ENCODE results near the gene RALGDS.
"Not testable (repeated sequence)": the region's sequence is repeated elsewhere in the genome, so short reads cannot be mapped to it uniquely, and the experiment has no call there.

RALGDS gene

DNA sequence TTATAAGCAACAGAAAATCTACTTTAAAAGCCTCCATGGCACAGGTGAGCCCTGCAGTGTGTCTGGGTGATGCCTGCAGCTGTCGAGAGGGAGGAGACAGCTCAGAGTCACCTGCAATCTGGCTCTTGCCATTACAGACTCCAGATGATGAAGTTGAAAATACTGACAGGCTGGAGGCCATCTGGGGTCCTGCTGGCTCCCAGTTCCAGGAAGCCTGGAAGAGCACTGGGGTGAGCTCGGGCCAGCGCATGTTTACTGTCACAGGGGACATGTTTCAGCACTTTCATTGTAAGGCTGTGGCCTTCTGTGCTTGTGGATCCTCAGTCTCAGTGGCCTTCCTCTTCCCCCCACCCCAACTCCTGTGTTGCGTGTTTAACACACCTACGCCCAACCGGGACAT is 30.9 kb downstream of the RALGDS start:
- DNase-seq (ENCODE audit: low read depth): no peak

DNA sequence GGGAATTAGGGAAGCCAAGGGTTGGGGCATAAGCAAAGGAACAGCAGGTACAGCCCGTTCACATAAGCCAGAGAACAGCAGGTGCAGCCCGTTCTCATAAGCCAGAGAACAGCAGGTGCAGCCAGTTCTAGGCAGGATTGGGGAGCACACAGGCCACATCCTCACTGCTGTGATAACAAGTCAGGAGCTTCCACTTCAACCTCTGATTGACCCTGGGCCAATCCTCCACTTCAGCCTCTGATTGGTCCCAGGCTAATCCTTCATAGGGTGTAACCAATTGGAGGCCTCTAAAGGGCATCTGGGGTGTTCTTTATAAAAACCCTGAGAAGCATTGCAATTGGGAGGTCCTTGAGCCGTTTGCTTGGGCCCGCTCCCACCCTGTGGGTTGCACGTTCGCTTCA is 31.8 kb downstream of the RALGDS start:
- no peak for DNase-seq (ENCODE audit: low read depth)

DNA sequence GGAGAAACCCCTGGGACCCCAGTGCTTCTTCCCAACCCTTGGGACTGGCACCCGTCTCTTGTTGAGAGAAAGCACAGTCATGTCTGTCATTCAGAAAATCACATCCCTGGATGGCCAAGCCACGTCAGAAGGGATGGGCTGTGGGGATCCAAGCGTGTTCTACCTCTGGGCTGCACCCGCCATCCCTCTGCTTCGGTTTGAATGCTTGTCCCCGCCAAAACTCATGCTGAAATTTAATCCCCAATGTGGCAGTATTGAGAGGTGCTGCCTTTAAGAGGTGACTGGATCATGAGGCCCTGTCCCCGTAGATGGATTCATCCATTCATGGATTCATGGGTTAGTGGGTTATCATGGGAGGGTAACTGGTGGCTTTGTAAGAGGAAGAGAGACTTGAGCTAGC is 32.3 kb downstream of the RALGDS start:
- no peak for DNase-seq (ENCODE audit: low read depth)

DNA sequence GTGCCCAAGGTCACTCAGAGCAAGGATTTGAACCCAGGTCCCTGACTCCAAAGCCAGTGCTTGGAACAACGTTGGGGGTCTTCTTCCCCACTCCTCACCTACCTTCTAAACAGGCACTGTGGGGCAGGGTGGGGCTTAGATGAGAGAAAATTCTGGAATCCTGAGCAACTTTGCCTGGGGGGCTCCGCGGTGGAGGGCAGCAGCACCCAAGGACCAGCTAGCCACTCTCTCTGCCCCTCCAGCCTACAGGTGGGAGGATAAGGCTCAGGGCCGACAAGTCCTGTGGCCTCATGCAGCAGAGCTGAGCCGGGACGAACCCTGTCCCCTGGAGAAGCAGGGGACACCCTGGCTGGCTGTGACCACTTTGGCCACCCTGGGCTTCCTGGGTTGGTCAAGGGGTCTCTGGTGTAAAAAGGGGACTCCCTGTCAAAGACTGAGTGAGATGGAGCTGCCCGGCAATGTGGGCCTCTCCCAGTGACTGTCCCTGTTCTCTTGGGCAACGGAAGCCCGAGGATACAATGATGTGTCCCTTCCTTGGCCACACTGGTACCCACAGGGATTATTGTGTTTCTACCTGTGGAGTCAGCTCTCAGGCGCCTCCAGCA is 32.8 kb downstream of the RALGDS start:
- no peak for DNase-seq (ENCODE audit: low read depth)

DNA sequence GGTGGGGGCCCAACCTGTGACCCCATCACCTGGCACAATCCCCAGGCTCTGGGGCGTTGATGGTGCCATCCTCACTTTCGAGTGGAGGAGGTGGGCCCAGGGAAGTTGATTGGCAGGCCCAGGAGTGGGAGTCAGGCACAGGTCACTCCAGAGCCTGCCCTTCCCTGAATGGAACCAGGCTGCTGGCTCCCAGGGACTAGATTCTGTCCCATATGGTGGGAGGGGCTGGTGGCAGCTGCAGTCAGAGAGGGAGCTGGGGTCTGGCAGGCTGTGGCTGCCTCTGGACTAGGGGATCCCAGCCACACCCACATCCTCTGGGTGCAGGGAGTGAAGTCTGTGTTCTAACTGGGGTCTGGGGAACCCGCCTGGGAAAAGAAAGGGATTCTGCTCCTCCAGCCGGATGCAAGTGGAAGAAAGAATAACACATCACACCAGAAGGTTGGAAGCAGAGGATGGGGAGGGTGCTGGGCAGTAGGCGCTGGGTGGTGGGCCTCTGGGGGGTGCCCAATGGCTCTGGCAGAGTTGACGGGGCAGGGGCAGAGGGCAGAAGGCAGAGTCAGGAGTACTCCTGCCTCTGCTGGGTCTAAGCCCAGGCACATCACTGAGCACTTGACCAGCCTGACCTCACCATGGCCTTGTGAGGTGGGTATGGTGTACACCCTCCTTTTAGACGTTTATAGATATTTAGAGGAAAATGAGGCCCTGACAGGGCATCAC is 33.5 kb downstream of the RALGDS start:
- DNase-seq (ENCODE audit: low read depth): no peak

DNA sequence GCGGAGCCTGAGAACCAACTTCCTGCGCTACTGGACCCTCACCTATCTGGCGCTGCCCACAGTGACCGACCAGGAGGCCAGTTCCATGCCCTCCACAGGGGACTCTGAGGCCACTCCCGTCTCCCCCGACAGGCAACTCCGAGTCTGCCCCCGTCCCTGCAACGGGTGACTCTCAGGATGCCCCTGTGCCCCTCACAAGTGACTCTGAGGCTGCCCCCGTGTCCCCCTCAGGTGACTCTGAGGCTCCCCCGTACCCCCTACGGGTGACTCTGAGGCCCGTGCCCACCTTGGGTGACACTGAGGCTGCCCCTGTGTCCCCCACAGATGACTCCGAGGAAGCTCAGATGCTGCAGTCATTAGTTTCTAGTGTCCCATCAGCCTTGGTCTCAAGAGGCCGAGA is 34.1 kb downstream of the RALGDS start:
- no peak for DNase-seq (ENCODE audit: low read depth)

DNA sequence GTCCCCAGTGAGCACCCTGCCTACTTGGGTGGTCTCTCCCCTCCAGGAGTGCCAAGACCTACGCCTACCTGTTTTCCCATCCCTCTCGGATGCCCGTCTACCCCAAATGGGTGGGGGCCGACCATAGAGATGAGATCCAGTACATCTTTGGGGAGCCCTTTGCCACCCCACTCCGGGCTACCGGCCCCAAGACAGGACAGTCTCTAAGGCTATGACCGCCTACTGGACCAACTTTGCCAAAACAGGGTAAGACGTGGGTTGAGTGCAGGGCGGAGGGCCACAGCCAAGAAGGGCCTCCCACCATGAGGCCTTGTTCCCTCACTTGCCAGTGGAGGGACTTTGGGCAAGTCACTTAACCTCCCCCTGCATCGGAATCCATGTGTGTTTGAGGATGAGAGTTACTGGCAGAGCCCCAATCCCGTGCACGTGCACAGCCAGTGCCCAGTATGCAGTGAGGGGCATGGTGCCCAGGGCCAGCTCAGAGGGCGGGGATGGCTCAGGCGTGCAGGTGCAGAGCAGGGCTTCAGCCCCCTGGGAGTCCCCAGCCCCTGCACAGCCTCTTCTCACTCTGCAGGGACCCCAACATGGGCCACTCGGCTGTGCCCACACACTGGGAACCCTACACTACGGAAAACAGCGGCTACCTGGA is 34.7 kb downstream of the RALGDS start:
- DNase-seq (ENCODE audit: low read depth): not testable (repeated sequence)

DNA sequence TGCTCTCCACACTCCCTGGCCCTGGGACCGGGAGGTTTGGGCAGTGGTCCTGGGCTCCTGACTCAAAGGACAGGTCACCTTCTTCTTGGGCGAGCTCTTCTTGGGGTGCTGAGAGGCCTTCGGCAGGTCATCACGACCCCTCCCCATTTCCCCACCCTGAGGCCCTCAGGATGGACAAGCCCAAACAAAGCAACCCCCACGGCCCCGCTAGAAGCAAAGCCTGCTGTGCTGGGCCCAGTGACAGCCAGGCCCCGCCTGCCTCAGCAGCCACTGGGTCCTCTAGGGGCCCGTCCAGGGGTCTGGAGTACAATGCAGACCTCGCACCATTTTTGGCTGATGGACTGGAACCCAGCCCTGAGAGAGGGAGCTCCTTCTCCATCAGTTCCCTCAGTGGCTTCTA is 37.4 kb downstream of the RALGDS start:
- DNase-seq (ENCODE audit: low read depth): not testable (repeated sequence)

DNA sequence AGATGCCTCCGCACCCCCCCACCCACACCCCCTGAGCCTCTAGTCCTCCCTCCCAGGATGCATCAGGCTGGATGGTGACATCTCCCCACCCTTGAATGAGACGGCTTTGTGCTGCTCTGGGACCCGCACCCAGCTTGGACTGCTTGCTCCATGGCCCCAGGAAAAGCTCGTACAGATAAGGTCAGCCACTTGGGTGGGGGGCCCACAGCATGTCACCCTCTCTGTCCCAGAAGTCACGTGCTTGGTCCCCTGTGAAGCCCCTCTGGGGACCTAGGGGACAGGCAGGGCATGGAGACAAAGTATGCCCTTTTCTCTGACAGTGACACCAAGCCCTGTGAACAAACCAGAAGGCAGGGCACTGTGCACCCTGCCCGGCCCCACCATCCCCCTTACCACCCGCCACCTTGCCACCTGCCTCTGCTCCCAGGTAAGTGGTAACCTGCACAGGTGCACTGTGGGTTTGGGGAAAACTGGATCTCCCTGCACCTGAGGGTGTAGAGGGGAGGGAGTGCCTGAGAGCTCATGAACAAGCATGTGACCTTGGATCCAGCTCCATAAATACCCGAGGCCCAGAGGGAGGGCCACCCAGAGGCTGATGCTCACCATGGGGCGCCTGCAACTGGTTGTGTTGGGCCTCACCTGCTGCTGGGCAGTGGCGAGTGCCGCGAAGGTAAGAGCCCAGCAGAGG is 38.9 kb downstream of the RALGDS start:
- DNase-seq (ENCODE audit: low read depth): not testable (repeated sequence)

DNA sequence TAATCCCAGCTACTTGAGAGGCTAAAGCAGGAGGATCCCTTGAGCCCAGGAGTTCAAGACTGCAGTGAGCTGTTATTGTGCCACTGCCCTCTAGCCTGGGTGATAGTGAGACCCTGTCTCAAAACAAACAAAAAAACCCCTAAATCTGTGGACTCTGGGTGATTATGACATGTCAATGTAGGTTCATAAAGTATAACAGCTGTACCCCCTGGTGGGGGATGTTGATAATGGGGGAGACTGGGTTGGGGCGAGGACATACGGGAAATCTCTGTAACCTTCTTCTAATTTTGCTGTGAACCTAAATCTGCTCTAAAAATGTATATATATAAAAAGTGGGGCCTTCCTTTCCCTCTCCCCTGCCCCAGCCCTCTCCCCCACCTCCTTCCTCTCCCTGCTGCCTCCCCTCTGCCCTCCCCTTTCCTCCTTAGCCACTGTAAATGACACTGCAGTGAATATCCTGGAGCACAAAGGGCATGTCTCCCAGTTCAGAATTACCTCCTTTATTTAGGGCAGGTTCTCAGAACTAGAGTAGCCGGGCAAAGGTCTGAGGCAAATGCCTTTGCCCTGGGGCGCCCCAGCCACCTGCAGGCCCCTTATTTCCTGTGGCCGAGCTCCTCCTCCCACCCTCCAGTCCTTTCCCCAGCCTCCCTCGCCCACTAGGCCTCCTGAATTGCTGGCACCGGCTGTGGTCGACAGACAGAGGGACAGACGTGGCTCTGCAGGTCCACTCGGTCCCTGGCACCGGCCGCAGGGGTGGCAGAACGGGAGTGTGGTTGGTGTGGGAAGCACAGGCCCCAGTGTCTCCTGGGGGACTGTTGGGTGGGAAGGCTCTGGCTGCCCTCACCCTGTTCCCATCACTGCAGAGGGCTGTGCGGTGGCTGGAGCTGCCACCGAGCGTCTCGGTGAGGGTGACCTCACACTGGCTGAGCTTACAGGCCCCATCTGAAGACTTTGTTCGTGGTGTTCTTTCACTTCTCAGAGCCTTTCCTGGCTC is 40.0 kb downstream of the RALGDS start:
- DNase-seq (ENCODE audit: low read depth): not testable (repeated sequence)

DNA sequence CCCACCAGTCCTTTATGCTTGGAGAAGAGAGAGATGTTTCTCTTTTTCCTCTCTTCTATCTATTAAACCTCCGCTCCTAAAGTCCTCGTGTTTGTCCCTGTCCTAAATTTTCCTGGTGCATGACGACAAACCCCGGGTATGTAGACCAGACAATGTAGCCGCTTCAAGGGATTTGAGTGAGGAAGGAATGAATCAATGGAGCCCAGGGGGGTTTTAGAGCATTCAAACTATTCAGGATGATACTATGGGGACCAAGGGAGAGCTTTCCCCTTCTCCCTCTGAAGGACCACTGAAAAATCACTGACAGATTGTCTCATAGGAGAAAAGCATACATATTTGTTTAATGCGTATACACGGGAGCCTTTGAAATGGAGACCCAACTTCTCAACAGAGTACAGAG is 40.9 kb downstream of the RALGDS start:
- no peak for DNase-seq (ENCODE audit: low read depth)

DNA sequence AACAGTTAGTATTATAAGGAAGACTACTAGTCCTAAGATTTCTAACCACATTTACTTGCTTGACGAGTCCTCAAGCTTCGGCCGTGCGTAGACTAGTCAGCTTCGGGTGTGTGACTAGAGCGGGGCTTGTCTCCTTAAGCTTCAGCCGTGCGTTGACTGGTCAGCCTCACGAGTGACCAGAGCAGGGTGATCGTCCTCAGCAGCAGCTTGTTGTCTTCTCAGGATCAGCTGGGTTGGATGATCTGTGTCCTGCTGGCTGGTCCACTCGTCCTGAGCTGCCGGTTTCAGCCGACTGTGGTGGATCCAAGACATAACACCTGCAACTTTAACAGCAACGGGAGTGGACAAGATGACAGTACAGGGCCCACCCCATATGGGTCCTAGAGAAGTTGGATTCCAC is 42.6 kb downstream of the RALGDS start:
- DNase-seq (ENCODE audit: low read depth): no peak

DNA sequence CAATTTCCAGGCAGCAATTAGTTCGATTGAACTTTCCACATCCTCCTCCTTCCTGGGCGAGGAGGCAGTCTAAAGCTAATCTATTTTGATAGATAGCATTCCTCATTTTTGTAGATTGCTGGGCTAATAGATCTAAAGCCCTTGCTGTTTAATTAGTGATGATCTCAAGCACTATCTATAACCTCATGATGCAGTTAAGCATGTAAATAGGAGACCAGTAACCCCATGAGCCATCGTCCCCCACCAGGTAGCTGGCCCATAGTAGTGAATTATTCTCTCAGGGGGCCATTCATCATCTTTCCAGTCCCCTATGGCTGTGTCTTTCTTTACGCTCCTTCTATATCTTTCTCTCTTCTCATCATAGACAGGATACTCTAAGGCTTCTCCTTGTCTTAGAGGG is 44.3 kb downstream of the RALGDS start:
- DNase-seq (ENCODE audit: low read depth): no peak

DNA sequence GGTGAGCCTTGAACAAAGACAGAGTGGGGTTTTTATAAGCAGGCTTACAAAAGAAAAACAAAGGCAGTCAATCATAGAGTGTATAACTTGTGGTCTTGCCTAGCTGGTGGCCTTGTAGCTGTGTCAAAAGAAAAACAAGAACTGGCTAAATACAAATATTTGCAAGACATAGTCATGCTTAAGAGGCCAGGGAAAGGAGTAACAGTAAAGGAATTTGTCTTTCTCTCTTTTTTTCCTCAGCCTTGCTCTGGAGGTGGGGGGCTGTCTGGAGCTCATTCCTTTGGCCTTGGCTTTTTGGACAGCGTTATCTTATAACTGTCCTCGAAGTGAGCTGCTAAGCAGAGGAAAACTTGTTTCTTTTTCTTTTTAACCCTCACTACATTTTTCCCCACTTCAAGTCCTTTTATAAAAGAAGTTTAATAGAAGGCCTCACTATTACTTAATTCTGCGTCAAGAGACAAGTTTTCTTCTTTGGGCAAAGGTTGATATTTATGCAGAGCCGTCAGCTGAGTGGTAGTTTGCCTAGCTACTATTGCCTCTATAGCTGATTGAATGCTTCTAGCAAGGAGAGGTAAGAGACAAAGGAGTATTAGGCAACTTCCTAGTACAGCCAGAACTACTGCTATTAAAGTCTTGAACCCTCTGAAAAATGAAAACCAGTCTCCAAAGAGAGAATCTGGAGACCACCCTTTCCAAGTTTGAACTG is 45.0 kb downstream of the RALGDS start:
- DNase-seq (ENCODE audit: low read depth): no peak

DNA sequence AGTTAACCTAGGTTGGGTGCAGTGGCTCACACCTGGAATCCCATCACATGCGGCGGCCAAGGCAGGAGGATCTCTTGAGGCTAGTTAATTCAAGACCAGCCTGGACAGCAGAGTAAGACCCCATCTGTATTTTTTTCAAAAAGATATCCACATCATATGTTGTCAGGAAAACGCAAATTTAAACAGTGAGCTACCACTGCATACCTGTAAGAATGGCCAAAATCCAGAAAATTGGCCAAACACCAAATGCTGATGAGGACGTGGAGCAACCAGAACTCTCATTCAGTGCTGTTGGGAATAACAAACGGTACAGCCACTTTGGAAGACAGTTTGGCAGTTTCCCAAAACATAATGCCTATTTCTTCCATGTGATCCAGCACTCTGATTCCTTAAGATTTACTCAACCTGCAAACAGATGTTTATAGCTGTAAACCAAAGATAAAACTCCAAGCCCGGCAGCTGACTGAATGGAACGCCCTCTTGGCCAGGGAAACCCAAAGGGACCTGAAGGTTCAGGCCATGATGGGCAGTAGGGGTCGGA is 46.9 kb downstream of the RALGDS start:
- DNase-seq (ENCODE audit: low read depth): no peak

DNA sequence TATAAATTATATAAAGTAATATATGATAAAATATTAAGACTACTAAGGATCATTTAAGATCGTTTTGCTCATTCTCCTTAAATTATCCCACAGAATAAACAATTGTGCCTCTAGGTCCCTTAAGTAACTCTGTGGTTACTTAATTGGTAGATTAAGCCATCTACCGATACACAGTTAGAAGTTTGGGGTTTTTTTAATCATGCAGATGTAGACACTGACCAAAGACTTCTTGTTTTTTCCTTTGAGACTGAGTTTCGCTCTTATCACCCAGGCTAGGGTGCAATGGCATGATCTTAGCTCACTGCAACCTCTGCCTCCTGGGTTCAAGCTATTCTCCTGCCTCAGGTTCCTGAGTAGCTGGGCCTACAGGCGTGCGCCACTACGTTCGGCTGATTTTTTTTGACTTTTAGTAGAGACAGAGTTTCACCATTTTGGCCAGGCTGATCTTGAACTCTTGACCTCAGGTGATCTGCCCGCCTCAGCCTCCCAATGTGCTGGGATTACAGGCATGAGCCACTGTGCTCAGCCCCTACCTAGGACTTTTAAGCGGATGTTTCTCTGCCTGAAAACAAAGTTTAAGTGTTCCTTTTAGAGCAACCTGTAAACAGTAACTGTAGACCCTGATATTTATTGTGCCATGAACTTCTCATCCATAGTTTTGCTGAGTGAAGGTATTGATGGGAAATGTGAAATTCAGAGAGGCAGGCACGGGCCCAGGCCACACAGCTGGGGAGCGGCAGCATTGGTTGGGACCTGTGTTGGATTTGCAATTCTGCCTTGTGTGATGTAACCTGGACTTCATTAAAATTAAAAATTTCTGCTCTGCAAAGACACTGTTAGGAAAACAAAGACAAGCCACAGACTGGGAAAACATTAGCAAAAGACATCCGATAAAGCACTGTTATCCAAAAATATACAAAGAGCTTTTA is 47.7 kb downstream of the RALGDS start:
- DNase-seq (ENCODE audit: low read depth): no peak

DNA sequence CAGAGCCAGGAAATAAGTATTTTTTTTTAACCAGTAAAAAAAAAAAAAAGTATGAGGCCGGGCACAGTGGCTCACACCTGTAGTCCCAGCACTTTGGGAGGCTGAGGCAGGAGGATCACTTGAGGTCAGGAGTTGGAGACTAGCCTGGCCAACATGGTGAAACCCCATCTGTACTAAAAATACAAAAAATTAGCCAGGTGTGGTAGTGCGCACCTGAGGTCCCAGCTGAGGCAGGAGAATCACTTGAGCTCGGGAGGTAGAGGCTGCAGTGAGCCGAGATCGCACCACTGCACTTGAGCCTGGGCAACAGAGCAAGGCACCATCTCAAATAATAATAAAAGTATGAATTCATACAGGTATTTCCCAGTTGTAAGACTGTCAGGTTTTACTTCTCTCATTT is 48.8 kb downstream of the RALGDS start:
- not testable (repeated sequence) for DNase-seq (ENCODE audit: low read depth)

DNA sequence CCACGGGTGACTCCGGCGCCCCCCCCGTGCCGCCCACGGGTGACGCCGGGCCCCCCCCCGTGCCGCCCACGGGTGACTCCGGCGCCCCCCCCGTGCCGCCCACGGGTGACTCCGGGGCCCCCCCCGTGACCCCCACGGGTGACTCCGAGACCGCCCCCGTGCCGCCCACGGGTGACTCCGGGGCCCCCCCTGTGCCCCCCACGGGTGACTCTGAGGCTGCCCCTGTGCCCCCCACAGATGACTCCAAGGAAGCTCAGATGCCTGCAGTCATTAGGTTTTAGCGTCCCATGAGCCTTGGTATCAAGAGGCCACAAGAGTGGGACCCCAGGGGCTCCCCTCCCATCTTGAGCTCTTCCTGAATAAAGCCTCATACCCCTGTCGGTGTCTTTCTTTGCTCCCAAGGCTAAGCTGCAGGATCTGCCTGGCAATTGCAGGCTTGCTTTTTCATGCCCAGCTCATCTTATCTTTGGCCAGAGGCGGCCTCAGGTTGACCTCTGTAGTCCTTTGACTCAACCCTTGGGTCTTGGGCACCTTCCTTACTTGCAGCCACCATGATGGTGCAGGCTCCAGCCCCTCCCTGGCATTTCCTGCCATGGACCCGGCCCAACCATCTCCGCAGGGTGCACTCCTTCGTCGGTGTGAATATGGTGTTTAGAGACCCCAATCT is 49.4 kb downstream of the RALGDS start:
- DNase-seq (ENCODE audit: low read depth): no peak

DNA sequence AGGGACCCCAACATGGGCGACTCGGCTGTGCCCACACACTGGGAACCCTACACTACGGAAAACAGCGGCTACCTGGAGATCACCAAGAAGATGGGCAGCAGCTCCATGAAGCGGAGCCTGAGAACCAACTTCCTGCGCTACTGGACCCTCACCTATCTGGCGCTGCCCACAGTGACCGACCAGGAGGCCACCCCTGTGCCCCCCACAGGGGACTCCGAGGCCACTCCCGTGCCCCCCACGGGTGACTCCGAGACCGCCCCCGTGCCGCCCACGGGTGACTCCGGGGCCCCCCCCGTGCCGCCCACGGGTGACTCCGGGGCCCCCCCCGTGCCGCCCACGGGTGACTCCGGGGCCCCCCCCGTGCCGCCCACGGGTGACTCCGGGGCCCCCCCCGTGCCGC is 50.1 kb downstream of the RALGDS start:
- DNase-seq (ENCODE audit: low read depth): not testable (repeated sequence)
